HG02763 (cell line): ENCODE data around the gene ARHGAP29.

Experiments
- ATAC-seq: cut with Tn5 transposase; IDR thresholded peaks from one replicate; pipeline ENCODE4 v1.9.1; 2021; ENCODE audit warnings: mild to moderate bottlenecking, moderate library complexity; ENCODE audit not compliant: unreplicated experiment

ARHGAP29 gene

DNA sequence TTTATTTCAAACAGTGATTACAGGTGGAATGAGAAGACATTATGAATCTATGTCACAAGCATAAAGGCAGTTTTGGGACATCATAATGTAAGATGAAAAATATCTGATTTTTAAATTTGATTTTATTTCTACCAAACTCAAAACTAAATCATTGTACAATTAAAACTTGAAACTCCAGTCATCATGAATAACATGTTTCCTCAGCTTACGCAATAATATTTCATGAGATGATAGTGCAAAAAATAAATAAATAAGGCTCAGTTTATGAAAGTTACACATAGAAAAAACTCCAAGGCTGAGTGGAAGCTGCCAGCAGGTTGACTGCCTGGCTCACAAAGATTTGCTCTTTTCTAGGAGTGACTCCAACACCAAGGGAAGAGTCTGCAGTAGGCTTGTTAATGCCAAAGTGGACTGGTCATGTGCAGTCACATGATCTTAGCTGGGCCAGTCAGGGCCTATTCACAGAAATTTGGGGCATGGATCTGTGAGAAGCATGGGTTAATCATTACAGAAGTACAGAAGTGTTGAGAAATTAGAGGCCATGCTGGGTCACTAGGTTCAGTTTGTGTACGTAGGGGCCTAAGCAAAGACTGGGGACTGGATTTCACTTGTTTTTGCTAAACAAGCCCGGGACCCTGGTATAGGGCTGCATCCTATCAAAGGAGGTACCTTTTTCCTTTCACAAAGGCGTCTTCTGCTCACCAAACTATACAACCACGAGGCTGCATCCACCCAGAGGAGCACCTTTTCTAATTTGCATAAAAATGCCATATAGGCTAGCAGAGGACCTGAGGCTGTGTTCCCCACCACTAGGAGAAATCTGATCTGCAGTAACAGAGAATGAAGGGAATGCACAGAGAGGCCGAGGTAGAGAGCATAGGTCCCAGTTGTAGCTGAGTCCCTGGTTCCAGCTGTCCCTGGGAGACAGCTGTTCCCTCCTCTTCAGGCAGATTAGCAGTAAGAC lies 111.6 kb downstream of the ARHGAP29 start:
- no peak for ATAC-seq

DNA sequence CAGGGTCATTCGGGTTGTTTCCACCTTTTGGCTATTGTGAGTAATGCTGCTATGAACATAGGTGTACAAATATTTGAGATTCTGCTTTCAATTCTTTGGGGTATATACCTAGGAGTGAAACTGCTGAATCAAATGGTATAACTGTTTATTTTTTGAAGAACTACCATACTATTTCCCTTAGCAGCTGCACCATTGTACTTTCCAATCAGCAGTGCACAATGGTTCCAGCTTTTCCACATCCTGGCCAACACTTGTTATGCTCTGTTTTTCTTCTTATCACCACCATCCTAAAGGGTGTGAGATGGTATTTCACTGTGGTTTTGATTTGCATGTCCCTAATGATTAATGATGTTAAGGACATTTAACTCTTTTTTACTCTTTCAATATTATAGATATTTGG lies 112.8 kb downstream of the ARHGAP29 start:
- ATAC-seq, result no peak

DNA sequence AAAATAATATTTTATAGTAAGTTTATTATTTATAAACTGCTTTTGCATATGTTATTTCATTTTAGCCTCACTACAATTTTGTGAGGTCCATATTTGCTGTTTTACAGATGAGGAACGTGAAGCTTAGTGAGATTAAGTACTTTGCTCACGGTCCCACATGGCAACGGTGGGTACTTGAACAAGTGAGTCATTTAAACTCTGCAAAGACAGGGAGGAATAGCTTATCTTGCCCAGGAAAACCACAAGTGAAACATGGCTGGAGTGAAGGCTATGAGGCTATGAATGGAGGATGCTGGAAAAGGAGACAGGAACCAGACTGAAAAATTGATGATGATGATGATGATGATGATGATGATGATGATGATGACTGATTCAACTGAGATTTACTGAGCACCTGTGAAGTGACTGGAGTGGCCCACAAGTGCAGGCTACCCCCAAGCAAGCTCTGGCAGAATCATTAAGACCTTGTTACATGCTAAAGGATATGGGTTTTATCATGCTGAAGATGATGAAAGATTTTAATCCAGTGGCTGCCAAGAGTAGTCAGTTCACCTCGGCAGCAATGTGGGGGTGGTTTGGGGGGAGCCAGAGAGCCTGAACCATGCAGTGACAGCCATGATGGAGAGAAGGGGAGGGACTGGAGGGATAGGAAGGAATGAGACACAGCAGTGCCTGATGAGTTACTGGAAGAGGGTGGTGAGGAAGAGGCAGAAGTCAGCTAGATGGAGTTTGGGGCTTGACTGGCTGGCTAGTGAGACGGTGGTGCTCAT lies 115.0 kb downstream of the ARHGAP29 start:
- ATAC-seq, result no peak
